ENCODE data around the gene INTS4.
"Not testable (repeated sequence)": the region's sequence is repeated elsewhere in the genome, so short reads cannot be mapped to it uniquely, and the experiment has no call there.

Gene INTS4

GRCh38 chr11:78023426-78023825 is 29.0 kb upstream of the INTS4 start:
- FAIRE-seq: no peak
- no peak for DNase-seq (ENCODE audit: insufficient read length, low spot score)

GRCh38 chr11:78022397-78023396 is 28.2 kb upstream of the INTS4 start, which contains the start of gene KCTD14:
Gene KCTD14, minus strand, starts transcription at chr11:78023276. Its CDS starts 27 bp downstream, at chr11:78023249.
- FAIRE-seq (no peak), DNase-seq (ENCODE audit: insufficient read length, low spot score) (no peak)

DNA sequence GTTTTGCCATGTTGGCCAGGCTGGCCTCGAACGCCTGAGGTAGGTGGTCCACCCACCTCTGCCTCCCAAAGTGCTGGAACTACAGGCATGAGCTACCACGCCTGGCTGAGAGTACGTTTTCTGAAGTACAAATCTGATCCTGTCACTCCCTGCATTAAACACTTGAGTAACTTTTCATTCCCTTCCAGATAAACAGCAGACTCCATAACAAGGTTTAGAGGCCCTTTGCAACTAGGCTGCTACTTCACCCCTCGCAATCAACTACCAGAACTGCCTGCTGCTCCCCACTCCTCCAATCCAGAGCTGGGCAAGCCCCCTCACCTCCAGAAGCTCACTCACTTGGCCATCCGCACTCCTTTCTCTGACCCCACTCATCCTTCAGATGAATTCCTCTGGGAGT is 27.1 kb upstream of the INTS4 start:
- no peak for DNase-seq (ENCODE audit: insufficient read length, low spot score)

GRCh38 chr11:78020246-78020645 is 25.8 kb upstream of the INTS4 start:
- FAIRE-seq (no peak), DNase-seq (ENCODE audit: insufficient read length, low spot score) (no peak)

More for the DNA sequence above, 27.1 kb upstream of the INTS4 start:
- FAIRE-seq: no peak

GRCh38 chr11:78019808-78020207 is 25.3 kb upstream of the INTS4 start:
- FAIRE-seq: no peak

GRCh38 chr11:78015878-78016277 is 21.4 kb upstream of the INTS4 start:
- FAIRE-seq: no peak

More at GRCh38 chr11:78019808-78020207, 25.3 kb upstream of the INTS4 start:
- DNase-seq (ENCODE audit: insufficient read length, low spot score): no peak

DNA sequence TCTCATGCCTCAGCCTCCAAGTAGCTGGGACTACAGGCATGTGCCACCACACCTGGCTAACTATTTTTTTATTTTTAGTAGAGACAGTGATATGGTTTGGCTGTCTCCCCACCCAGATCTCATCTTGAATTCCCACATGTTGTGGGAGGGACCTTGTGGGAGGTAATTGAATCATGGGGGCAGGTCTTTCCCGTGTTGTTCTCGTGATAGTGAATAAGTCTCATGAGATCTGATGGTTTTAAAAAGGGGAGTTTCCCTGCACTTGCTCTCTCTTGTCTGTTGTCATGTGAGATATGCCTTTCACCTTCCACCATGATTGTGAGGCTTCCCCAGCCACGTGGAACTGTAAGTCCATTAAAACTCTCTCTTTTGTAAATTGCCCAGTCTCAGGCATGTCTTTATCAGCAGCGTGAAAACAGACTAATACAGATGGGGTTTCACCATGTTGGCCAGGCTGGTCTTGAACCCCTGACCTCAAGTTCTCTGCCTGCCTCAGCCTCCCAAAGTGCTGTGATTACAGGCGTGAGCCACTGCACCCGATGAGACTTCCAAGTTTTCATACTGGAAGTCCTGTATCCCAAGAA is 20.6 kb upstream of the INTS4 start:
- not testable (repeated sequence) for FAIRE-seq; DNase-seq (ENCODE audit: insufficient read length, low spot score)

More at GRCh38 chr11:78015878-78016277, 21.4 kb upstream of the INTS4 start:
- DNase-seq (ENCODE audit: insufficient read length, low spot score): no peak

DNA sequence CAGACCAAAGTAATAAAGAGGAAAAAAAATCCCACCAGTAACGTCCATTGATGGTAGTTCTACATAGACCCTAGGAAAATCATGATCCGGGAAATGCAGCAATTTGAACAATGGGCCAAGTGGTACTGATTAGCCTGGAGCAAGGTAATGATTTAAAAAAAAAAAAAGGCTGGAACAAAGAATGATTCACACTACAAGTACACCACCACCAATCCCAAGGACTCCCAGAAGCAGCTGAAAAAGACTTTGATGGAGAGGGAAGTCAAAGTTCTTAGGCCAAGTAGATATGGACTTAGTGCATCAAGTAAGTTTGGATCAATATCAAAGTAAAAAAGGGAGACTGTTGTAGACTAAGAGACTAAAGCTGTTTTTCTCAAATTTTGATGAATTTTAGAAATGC is 16.8 kb upstream of the INTS4 start:
- FAIRE-seq (no peak), DNase-seq (ENCODE audit: insufficient read length, low spot score) (no peak)

DNA sequence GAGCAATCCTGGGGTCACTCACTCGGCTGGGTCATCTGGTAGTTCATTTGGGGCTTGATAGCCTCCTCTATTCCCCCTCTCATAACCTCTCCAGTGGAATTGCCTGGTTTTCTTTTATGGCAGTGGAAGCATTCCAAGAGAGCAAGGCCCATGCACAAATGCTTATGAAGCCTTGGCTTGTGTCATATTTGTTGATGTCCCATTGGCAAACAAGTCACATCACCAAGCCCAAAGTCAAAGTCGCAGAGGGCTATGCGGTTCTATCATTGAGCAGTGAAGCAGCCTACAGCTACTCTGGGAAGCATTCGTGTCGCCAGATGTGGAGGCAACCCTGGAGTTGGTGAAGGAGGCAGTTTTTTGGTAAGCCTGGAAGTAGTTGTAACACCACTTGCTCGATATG is 16.3 kb upstream of the INTS4 start:
- FAIRE-seq: no peak
- DNase-seq (ENCODE audit: insufficient read length, low spot score): no peak

- no peak for FAIRE-seq
- DNase-seq (ENCODE audit: insufficient read length, low spot score): no peak
Observed at GRCh38 chr11:78010304-78010703, 15.8 kb upstream of the INTS4 start.

GRCh38 chr11:78009062-78009461 is 14.6 kb upstream of the INTS4 start:
- no peak for DNase-seq (ENCODE audit: insufficient read length, low spot score)
- no peak for FAIRE-seq

GRCh38 chr11:78000193-78000592 is 5.7 kb upstream of the INTS4 start:
- FAIRE-seq: peak; percentile 84
- DNase-seq (ENCODE audit: insufficient read length, low spot score): no peak

DNA sequence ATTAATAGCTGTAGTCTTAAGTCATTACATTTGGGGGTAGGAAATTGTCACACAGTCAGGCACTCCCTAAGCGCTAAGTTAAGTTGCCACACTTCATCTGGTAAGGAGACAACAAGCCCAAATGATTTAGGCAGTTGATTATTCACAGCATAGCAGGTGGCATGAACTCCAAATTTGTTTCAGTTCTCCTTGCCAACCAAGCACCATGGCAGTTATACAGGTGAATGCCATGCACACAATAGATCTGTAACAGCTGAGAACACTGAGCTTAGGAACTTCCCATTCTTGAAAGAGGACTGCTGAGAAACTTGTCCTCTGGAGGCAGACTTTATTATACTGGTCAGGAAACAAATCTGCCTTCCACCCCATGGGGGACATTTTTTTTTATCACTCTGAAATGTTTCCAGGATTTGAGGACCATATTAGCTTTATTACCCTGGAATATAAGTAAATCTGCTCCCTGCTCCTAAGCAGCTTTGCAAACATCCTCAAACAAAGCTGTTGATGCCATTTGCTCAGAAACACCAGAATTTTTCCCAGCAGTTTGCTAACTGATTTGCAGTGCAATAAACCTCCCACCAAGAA is 5.1 kb upstream of the INTS4 start:
- FAIRE-seq (no peak), DNase-seq (ENCODE audit: insufficient read length, low spot score) (no peak)

GRCh38 chr11:77993902-77994301 is 566 bp downstream of the INTS4 start:
- DNase-seq (ENCODE audit: insufficient read length, low spot score): no peak
- no peak for FAIRE-seq

GRCh38 chr11:77990981-77991380 is 3.5 kb downstream of the INTS4 start:
- no peak for FAIRE-seq

DNA sequence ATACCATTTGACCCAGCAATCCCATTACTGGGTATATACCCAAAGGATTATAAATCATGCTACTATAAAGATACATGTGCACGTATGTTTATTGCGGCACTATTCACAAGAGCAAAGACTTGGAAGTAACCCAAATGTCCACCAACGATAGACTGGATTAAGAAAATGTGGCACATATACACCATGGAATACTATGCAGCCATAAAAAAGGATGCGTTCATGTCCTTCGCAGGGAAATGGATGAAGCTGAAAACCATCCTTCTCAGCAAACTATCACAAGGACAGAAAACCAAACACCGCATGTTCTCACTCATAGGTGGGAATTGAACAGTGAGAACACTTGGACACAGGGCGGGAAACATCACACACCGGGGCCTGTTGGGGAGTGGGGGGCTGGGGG is 8.0 kb downstream of the INTS4 start:
- not testable (repeated sequence) for DNase-seq (ENCODE audit: insufficient read length, low spot score); FAIRE-seq

More at GRCh38 chr11:77990981-77991380, 3.5 kb downstream of the INTS4 start:
- no peak for DNase-seq (ENCODE audit: insufficient read length, low spot score)

DNA sequence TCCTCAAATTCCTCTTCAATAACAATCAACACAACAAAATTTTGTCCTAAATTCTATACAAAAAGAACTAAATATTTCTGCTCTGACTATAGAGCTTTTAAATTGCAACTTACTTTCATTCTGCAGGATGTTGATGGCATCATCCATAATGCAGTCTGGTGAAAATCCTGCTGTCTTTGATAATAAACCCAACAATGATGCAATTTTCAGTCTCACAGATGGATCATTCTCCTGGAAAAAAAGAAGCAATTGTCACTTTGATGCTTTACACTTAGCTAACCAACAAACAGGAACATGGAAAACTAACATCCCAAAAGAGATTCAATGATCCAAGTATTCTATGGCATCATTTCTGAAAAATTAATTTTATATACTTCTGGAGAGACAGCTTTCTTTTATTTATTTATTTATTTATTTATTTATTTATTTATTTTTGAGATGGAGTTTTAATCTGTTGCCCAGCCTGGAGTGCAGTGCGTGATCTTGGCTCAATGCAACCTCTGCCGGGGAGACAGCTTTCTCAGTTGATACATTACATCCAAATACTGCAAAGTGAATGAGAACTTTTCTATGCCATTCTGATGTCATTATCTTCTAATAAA is 13.0 kb downstream of the INTS4 start:
- no peak for DNase-seq (ENCODE audit: insufficient read length, low spot score)
- FAIRE-seq: no peak

- DNase-seq (ENCODE audit: insufficient read length, low spot score): peak; percentile 12
- FAIRE-seq: peak; percentile 18
Observed at GRCh38 chr11:77968337-77968736, 26.1 kb downstream of the INTS4 start.

- FAIRE-seq: no peak
- DNase-seq (ENCODE audit: insufficient read length, low spot score): no peak
Observed at GRCh38 chr11:77967753-77968152, 26.7 kb downstream of the INTS4 start.

- FAIRE-seq: no peak
Observed at GRCh38 chr11:77967121-77967520, 27.3 kb downstream of the INTS4 start.

DNA sequence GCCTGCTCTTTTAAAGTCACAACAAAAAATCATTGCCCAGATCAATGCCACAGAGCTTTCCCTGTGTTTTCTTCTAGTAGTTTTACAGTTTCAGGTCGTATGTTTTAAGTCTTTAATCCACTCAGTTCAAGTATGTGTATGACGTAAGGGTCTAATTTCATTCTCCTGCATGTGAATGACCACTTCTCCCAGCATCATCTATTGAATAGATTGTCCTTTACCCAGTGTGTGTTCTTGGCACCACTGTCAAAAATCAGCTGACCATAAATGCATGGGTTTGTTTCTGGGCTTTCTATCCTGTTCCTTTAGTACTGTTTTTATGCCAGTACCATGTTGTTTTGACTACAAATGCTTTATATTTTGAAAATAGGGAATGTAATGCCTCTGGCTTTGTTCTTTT is 28.1 kb downstream of the INTS4 start:
- DNase-seq (ENCODE audit: insufficient read length, low spot score): no peak
- no peak for FAIRE-seq

More at GRCh38 chr11:77967121-77967520, 27.3 kb downstream of the INTS4 start:
- DNase-seq (ENCODE audit: insufficient read length, low spot score): no peak

Data from GM19239 (cell line).